ENCODE results near the gene KCNG1. TPM values are rescaled to one million over a fixed set of nuclear protein-coding genes. Genes with fewer than 3 reads are reported as not detected.

KCNG1 gene
- polyA plus RNA-seq, 1 experiment, result 16.0 TPM

- DNase-seq (ENCODE audit: low read depth, low spot score), result no peak
Observed at GRCh38 chr20:51029963-51030920, 7.3 kb upstream of the KCNG1 start.

DNA sequence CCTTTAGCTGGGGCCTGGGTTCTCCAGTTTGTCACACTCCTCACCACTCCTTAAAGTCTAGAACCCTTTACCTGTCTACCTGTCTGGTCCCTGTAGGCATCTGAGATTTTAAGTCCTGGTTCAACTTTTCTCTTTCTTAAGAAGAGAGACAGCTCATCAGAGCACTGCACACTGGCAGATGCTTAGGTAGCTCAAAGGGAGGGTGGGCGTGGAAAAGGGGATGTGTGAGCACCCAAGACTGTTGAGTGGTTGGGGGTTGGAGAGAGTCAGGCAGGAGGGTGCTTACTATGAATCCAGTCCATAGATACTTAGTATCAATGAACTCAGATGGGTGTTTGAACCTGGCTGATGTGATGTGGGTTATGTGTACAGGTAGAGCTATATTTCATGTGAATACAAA, 6.6 kb upstream of the KCNG1 start:
- H3K9me3 ChIP-seq (ENCODE audit: control insufficient read depth, insufficient read depth, low read length), result no peaks in the 10 kb centered on the region; the same call in 1 of the 2 replicates
- no peak overlapping the region for H3K27ac ChIP-seq (ENCODE audit: low read depth, low read length)
- peaks cover 11% of the 10 kb centered on the region for H3K27me3 ChIP-seq (ENCODE audit: control insufficient read depth, insufficient read depth, low read length)
- TF ChIP-seq CTCF (IDR thresholded peaks at IDR 0.05; ENCODE audit: low read depth, low read length), result no peak
- no peak overlapping the region for H3K4me3 ChIP-seq (ENCODE audit: low read depth, low read length)
- CTCF ChIA-PET, result interaction anchor here (0.8 to 4.9 kb wide), 3 partner anchors 14 to 278 kb away, joined by 3 to 31 read pairs (median 5); no protein-coding TSS in a partner anchor
- DNase-seq (ENCODE audit: low read depth, low spot score), result no peak
- POLR2A ChIA-PET, result interaction anchor here (0.6 kb wide), 1 partner anchor 60 kb away, joined by 3 read pairs; no protein-coding TSS in a partner anchor

More at GRCh38 chr20:51029963-51030920, 7.3 kb upstream of the KCNG1 start:
- no peak overlapping the region for H3K27ac ChIP-seq (ENCODE audit: low read depth, low read length)
- CTCF ChIA-PET, result interaction anchor here (0.6 to 4.9 kb wide), 5 partner anchors 8 to 277 kb away, joined by 3 to 31 read pairs (median 4); no protein-coding TSS in a partner anchor
- no peak overlapping the region for H3K4me3 ChIP-seq (ENCODE audit: low read depth, low read length)
- TF ChIP-seq CTCF (IDR thresholded peaks at IDR 0.05; ENCODE audit: low read depth, low read length), result no peak
- H3K27me3 ChIP-seq (ENCODE audit: control insufficient read depth, insufficient read depth, low read length), result peaks cover 10% of the 10 kb centered on the region
- no peaks in the 10 kb centered on the region; the same call in 1 of the 2 replicates for H3K9me3 ChIP-seq (ENCODE audit: control insufficient read depth, insufficient read depth, low read length)
- POLR2A ChIA-PET, result no interaction called here

- no peak overlapping the region for H3K4me3 ChIP-seq (ENCODE audit: low read depth, low read length)
- H3K9me3 ChIP-seq (ENCODE audit: control insufficient read depth, insufficient read depth, low read length), result no peaks in the 10 kb centered on the region; the same call in 1 of the 2 replicates
- TF ChIP-seq CTCF (IDR thresholded peaks at IDR 0.05; ENCODE audit: low read depth, low read length), result no peak
- DNase-seq (ENCODE audit: low read depth, low spot score), result no peak
- CTCF ChIA-PET, result interaction anchor here (0.7 to 4.9 kb wide), 3 partner anchors 13 to 344 kb away, joined by 3 to 31 read pairs (median 3); no protein-coding TSS in a partner anchor
- H3K27me3 ChIP-seq (ENCODE audit: control insufficient read depth, insufficient read depth, low read length), result peaks cover 12% of the 10 kb centered on the region
- H3K27ac ChIP-seq (ENCODE audit: low read depth, low read length), result no peak overlapping the region
- POLR2A ChIA-PET, result no interaction called here
Observed at GRCh38 chr20:51028616-51029212, 5.8 kb upstream of the KCNG1 start.

DNA sequence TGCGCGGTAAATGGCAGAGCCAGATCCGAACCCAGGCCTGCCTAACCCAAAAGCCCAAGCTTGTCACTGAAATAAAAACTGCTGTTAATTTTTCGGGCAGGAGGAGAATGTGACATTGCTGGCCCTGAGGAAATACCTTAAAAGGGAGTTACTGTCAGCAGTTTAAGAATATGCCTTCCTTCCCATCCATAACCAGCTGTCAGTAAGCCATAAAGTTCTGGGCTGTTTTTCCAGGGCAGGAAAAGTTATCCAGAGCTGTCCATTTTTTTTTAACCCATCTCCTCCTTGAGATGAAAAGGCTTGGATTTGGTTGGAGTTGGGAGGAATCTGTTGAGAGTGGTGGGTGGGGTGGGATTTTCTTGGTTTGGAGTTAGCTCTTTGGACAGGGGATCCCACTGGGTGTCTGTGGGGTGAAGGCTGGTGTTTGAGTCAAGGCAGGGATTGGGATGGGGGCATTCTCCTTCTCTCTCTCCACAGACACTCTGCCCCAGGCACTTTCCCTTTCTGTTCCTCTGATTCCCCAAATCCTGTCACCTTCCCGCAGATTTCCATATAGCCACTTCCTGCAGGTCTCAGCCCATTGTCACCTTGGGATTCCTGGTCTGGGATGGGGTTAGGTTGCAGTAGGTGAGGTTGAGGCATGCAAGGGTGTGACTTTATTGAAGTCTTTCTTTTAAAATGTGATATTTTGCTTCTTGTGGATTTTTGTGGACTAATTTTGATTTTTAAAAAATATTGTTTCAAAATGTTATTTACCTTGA, 4.3 kb upstream of the KCNG1 start:
- Histone ChIP-seq H3K27ac (ENCODE audit: low read depth, low read length) (no peak overlapping the region), H3K9me3 (ENCODE audit: control insufficient read depth, insufficient read depth, low read length) (no peaks in the 10 kb centered on the region; the same call in 1 of the 2 replicates), H3K4me3 (ENCODE audit: low read depth, low read length) (no peak overlapping the region), H3K27me3 (ENCODE audit: control insufficient read depth, insufficient read depth, low read length) (peaks cover 12% of the 10 kb centered on the region)
- TF ChIP-seq CTCF (IDR thresholded peaks at IDR 0.05; ENCODE audit: low read depth, low read length), result no peak
- ChIA-PET POLR2A (no interaction called here), CTCF (interaction anchor here (1.1 to 4.9 kb wide), 3 partner anchors 12 to 280 kb away, joined by 3 to 31 read pairs (median 6); no protein-coding TSS in a partner anchor)
- no peak for DNase-seq (ENCODE audit: low read depth, low spot score)

Measured in AG04450 (cell line).